CD4-positive, alpha-beta T cell treated with Interleukin-17A for 1 hour (primary cell): ENCODE measurements around the gene SCAMP1.
A peak's percentile ranks its signal among the peaks of the same experiment; 100 is the strongest.
"Not testable (repeated sequence)": the region's sequence is repeated elsewhere in the genome, so short reads cannot be mapped to it uniquely, and the experiment has no call there.

ENCODE experiments used
- DNase-seq: peaks from one replicate; pipeline ENCODE4 v3.0.0-alpha.2; 2020

The SCAMP1 gene

DNA sequence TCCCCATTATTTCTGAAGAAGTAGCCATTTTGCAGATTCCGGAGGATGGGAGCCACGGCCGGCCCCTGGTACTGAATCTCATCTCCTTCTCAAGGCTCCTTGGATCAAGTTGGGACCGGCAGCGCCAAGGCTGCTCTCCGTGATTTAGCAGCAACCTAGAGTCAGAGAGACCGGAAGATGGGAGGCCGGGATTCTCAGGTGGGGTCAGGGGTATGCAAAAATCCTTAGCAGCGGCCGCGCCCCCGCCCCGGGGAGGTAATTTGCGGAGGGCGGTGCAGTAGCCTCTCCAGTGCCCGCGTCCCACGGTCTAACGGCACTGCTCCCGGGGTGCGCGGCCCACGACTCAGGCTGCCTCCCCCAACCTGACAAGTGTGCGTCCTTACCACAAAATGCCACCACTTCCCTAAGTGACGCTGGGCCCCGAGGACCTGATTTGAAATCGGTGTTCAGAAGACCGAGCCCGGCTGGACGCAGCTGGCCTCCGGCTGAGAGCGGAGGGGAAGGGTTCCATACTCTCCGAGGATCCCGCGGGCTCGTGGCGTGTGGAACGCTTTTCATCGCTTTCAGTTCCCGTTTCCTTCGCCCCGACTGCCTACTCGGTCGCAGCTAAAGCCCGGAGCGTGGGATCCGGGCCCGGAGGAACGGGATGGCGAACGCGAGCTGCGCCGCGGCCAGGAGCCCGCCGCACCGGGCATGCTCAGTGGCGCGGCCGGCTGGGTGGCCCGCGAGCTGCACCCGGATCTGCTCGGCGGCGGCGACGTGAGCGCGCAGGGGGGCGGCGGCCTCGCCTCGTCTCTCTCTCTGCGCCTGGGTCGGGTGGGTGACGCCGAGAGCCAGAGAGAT is at the start of gene SCAMP1:
TSS of gene SCAMP1 (plus strand) at position 787 of the 843 bp plus-strand sequence. CDS start at position 842, 55 bp downstream.
- peak; percentile 93 for DNase-seq

DNA sequence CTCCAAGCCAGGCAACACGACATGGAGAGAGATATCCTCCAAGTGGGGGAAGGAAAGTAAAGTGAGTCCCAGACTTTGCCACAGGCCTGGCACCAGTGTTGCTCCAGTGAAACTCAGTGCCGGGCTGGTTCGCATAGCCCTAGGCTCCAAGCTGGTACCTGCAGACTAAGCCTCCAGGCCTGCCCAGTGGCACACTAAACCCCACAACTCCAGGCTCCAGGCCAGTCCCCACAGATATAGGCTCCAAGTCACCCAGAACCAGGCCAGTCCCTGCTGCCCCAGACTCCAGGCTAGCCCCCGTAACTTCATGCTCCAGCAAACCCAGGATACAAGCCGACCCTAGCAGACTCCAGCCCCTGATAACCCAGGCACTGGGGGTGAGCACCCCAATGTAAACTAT is 42.9 kb upstream of the SCAMP1 start:
- no peak for DNase-seq

- no peak for DNase-seq
These were observed 42.1 kb upstream of the SCAMP1 start for GRCh38 chr5:78318337-78318736.

DNA sequence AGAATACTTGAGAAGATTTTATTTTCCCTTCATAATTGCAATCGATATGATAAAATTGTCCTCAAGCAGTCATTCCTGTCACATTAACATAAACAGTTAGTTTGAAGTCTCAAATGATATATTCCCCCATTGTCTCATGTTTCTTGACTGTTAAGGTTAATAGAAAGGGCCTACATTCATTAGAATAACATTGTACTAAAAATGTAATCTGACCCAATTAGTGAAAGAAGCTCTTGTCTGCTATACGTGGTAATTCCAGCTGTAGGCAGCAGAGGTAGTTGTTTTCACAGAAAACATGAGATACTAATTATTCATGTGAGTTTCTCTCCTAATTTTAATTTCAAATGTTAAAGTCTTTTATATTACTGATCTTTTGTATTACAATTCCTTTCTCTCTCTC is 40.0 kb upstream of the SCAMP1 start:
- peak; percentile 26 for DNase-seq

DNA sequence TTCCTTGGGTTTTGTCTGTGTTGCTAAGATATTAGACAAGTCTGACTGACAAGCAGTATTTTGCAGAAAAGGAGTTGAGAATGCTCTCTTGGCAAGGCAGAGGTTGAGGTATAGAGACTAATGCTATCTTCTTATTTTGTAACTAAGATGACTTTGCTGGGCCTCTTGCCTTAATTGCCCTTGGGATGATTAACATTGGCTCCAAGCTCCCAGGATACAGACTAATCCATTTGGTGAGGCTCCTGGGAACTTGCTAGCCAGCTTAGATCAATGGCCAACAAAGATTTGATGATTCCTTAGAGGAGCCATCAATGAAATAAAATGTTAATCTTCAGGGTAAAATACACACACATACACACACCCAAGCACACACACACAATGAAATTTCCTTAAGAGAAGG is 37.2 kb upstream of the SCAMP1 start:
- DNase-seq = no peak

- DNase-seq = no peak
These were observed 33.5 kb upstream of the SCAMP1 start for GRCh38 chr5:78326930-78327329.

GRCh38 chr5:78327761-78328510 is 32.5 kb upstream of the SCAMP1 start:
- no peak for DNase-seq

- DNase-seq = no peak
These were observed 31.7 kb upstream of the SCAMP1 start for GRCh38 chr5:78328585-78329173.

- no peak for DNase-seq
These were observed 28.8 kb upstream of the SCAMP1 start for GRCh38 chr5:78331523-78332080.

- DNase-seq = no peak
These were observed 25.6 kb upstream of the SCAMP1 start for GRCh38 chr5:78334811-78335210.

GRCh38 chr5:78335976-78336375 is 24.4 kb upstream of the SCAMP1 start:
- DNase-seq = no peak

DNA sequence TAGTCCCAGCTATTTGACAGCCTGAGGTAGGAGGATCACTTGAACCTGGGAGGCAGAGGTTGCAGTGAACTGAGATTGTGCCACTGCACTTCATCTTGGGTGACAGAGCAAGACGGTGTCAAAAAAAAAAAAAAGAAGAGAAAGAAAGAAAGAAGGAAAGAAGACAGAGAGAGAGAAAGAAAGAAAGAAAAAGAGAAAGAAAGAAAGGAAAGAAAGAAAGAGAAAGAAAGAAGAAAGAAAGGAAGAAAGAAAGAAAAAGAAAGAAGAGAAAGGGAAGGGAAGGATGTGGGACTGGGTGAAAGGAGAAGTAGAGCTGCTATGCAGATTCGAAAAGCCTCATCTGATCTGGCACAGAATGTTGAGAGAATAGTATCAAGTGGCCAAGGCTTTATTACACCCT is 23.7 kb upstream of the SCAMP1 start:
- DNase-seq = no peak

DNA sequence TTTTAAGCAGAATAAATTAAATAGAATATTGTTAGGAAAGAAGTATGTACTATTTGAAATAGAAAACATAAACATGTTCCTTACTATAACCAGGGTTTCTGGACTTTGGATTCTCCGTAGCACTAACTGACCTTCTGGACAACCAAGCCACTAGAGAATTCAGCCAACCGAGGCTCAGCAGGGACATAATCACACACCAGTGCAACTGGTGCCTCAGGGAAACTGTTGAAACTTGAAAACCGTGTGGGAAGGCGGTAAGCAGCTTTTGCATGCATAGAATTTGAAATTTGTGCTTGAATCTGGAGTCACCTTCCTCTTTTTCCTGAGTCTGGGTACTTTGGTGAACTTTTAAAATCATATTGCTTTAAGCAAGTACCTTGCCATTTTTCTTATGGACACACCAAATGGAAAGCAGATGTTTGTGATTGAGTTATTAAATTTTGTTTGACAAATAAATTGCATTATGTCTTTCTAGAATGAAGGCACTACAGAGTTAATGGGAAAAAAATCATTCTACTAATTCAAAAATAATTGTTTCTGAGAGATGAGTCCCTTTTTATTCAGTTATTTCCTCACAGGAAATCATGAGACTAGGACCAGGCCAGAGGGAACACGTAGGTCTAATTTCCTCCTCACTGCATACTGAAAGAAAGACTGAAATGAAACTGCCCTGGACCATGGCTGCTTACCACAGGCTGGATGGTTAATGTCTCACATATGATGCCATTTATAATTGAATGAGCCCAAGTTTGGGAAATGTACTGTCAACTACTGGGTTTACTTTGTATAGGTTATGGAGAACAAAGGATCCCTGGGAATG is 20.6 kb upstream of the SCAMP1 start:
- DNase-seq = no peak

- no peak for DNase-seq
These were observed 19.0 kb upstream of the SCAMP1 start for GRCh38 chr5:78341440-78341839.

DNA sequence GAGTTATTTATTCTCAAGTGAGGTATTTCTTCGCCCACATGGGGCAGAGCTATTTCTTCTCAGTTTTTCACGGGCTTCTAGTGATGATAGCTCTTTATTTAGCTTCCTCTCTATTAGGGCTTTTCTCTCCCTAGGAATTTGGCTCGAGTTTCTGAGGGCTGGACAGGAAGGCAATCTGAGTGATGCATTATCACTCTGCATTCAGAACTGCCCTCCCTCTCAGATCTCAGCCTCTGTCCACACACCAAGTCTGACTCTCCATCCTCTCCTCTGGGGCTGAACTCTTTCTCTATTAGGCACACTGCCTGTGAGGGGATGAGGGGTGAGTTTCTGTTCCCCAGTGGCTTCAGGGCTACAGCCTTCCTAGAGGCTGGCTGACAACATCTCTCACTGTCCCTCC is 14.9 kb upstream of the SCAMP1 start:
- no peak for DNase-seq

DNA sequence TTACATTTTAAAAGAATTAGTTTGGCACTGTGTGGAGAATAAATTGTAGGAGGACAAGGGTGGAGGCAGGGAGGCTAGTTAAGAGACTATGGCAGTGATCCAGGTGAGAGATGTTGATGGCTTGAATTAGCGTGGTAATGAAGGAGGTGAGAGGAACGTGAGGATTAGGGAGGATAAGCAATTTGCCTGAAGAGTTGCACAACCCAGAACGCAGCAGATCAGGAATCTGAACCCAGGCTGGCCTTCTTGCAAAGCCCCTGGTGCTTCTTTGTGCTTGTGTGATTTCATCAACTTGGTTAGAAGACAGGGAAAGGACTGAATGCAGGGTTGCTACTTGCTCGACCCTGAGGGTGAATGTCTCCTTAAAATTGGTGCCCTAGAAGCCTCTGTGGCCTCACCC is 6.9 kb upstream of the SCAMP1 start:
- DNase-seq = no peak

DNA sequence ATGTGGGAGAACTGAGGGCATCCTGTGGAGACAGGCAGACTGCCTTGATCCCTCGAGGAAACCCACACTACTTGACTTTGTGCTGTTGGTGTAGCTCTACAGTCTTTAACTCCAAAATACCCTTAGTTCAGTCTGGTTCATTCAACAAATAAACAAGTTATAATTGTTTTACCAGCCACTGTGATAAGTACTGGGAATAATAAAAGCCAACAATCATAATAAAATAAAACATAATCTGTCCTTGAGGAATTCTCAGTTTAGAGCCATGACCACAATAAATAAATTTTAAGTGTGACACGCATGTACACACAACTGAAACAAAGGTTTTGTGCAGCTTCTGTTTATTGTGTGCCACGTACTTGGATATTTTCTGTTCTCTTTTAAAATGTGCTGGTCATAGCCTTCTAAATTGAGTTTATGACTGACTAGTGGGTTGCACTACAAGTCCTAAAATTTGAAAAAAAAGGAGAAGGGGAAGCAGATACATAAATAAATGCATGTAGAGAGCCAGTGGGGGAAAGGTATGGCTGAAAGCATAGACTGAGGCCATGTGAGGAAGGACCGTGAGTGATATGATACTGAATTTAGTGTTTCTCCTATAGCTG is 6.2 kb upstream of the SCAMP1 start:
- DNase-seq = no peak

DNA sequence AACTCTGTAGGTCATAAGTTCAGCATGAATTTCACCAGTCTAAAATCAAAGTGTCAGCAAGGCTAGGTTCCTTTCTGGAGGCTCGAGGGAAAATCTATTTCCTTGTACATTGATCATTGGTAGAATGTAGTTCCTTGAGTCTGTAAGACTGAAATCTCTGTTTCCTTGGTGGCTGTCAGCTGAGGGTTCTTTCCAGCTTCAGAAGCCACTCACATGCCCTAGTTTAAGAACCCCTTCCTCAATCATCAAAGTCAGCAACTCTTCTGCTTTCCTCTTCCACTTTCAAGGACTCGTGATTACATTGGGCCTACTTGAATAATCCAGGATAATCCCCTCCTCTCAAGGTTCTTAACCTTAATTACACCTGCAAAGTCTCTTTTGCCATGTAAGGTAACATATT is 4.9 kb upstream of the SCAMP1 start:
- no peak for DNase-seq

DNA sequence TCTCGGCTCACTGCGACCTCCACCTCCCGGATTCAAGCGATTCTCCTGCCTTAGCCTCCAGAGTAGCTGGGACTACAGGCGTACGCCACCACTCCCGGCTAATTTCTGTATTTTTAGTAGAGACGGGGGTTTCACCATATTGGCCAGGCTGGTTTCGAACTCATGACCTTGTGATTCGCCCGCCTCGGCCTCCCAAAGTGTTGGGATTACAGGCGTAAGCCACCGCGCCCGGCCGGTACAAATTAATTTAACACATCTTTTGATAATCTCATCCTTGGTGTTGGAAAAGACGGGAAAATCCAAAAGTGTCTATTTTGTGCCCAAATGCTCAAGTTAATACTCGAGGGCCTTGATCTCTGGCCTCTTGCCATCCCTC is 974 bp upstream of the SCAMP1 start:
- DNase-seq = not testable (repeated sequence)

- DNase-seq = no peak
These were observed 182 bp downstream of the SCAMP1 start for GRCh38 chr5:78360674-78360923.

GRCh38 chr5:78360924-78361630 is 660 bp downstream of the SCAMP1 start:
- peak; percentile 81 for DNase-seq

GRCh38 chr5:78361631-78361993 is 1.2 kb downstream of the SCAMP1 start:
- peak; percentile 17 for DNase-seq
